ENCODE data around the gene MRPS34. TPM values are rescaled to one million over a fixed set of nuclear protein-coding genes. Genes with fewer than 3 reads are reported as not detected.

Gene MRPS34
- total and polyA plus RNA-seq, 9 of the 15 experiments (the other 6 are each of a cell fraction or from before 2014, with no cell fraction given) = 5.2 to 334 (median 92.8) TPM

DNA sequence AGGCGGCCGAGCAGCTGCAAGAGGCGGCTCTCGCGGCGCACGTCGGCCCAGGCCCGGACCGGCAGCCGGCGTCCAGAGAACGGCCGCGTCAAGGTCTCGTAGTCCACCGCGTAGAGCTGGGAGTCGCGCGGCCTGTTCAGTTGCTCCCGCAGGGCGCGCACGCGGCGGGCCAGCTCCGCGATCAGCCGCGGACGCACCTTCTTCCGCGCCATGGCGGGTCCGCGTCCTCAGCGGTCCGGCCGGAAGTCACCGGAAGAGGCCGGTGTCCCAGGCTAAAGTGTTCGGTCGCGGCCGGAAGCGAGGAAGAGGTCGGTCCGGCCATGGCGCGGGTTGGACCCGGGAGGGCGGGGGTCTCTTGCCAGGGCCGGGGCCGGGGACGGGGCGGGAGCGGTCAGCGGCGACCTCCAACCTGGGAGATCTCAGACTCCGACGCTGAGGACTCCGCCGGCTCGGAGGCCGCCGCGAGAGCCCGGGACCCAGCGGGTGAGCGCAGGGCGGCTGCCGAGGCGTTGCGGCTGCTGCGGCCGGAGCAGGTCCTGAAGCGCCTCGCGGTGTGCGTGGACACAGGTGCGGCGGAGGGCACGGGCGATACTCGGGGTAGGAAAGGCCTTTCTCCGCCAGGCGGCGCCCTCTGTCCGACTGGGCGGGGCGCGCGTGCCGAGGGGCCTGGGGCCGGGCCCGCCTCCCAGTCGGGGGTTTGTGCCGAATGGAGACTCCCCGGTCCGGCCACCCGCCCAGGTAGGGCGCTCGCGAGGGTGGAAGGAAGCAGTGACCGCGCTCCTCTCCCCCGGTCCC, at the start of gene MRPS34 (continued):
- TF ChIP-seq POLR3G (IDR thresholded peaks at IDR 0.05; ENCODE audit: extremely low read depth, insufficient read length, insufficient replicate concordance) (no peak), EHMT2 (IDR thresholded peaks at IDR 0.05) (no peak), ZNF282 (CRISPR knock-in tag; IDR thresholded peaks at IDR 0.05) (0 out of 2 replicates have a peak, but pooled peaks have one; percentile 17), DLX4 (CRISPR knock-in tag; IDR thresholded peaks at IDR 0.05) (no peak), ZC3H4 (CRISPR knock-in tag; IDR thresholded peaks at IDR 0.05; ENCODE audit: borderline replicate concordance) (no peak), TFAP4 (CRISPR knock-in tag; IDR thresholded peaks at IDR 0.05; ENCODE audit: borderline replicate concordance) (peak; percentile 70; the same call in 1 of the 2 replicates), E2F8 (IDR thresholded peaks at IDR 0.05; ENCODE audit: low read depth, partially characterized antibody) (peak; percentile 90)
- TF ChIP-seq, protein P1, sequence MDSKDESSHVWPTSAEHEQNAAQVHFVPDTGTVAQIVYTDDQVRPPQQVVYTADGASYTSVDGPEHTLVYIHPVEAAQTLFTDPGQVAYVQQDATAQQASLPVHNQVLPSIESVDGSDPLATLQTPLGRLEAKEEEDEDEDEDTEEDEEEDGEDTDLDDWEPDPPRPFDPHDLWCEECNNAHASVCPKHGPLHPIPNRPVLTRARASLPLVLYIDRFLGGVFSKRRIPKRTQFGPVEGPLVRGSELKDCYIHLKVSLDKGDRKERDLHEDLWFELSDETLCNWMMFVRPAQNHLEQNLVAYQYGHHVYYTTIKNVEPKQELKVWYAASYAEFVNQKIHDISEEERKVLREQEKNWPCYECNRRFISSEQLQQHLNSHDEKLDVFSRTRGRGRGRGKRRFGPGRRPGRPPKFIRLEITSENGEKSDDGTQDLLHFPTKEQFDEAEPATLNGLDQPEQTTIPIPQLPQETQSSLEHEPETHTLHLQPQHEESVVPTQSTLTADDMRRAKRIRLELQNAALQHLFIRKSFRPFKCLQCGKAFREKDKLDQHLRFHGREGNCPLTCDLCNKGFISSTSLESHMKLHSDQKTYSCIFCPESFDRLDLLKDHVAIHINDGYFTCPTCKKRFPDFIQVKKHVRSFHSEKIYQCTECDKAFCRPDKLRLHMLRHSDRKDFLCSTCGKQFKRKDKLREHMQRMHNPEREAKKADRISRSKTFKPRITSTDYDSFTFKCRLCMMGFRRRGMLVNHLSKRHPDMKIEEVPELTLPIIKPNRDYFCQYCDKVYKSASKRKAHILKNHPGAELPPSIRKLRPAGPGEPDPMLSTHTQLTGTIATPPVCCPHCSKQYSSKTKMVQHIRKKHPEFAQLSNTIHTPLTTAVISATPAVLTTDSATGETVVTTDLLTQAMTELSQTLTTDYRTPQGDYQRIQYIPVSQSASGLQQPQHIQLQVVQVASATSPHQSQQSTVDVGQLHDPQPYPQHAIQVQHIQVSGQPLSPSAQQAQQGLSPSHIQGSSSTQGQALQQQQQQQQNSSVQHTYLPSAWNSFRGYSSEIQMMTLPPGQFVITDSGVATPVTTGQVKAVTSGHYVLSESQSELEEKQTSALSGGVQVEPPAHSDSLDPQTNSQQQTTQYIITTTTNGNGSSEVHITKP (IDR thresholded peaks at IDR 0.05; ENCODE audit: partially characterized antibody) = peak; percentile 14
- TF ChIP-seq, protein P2, sequence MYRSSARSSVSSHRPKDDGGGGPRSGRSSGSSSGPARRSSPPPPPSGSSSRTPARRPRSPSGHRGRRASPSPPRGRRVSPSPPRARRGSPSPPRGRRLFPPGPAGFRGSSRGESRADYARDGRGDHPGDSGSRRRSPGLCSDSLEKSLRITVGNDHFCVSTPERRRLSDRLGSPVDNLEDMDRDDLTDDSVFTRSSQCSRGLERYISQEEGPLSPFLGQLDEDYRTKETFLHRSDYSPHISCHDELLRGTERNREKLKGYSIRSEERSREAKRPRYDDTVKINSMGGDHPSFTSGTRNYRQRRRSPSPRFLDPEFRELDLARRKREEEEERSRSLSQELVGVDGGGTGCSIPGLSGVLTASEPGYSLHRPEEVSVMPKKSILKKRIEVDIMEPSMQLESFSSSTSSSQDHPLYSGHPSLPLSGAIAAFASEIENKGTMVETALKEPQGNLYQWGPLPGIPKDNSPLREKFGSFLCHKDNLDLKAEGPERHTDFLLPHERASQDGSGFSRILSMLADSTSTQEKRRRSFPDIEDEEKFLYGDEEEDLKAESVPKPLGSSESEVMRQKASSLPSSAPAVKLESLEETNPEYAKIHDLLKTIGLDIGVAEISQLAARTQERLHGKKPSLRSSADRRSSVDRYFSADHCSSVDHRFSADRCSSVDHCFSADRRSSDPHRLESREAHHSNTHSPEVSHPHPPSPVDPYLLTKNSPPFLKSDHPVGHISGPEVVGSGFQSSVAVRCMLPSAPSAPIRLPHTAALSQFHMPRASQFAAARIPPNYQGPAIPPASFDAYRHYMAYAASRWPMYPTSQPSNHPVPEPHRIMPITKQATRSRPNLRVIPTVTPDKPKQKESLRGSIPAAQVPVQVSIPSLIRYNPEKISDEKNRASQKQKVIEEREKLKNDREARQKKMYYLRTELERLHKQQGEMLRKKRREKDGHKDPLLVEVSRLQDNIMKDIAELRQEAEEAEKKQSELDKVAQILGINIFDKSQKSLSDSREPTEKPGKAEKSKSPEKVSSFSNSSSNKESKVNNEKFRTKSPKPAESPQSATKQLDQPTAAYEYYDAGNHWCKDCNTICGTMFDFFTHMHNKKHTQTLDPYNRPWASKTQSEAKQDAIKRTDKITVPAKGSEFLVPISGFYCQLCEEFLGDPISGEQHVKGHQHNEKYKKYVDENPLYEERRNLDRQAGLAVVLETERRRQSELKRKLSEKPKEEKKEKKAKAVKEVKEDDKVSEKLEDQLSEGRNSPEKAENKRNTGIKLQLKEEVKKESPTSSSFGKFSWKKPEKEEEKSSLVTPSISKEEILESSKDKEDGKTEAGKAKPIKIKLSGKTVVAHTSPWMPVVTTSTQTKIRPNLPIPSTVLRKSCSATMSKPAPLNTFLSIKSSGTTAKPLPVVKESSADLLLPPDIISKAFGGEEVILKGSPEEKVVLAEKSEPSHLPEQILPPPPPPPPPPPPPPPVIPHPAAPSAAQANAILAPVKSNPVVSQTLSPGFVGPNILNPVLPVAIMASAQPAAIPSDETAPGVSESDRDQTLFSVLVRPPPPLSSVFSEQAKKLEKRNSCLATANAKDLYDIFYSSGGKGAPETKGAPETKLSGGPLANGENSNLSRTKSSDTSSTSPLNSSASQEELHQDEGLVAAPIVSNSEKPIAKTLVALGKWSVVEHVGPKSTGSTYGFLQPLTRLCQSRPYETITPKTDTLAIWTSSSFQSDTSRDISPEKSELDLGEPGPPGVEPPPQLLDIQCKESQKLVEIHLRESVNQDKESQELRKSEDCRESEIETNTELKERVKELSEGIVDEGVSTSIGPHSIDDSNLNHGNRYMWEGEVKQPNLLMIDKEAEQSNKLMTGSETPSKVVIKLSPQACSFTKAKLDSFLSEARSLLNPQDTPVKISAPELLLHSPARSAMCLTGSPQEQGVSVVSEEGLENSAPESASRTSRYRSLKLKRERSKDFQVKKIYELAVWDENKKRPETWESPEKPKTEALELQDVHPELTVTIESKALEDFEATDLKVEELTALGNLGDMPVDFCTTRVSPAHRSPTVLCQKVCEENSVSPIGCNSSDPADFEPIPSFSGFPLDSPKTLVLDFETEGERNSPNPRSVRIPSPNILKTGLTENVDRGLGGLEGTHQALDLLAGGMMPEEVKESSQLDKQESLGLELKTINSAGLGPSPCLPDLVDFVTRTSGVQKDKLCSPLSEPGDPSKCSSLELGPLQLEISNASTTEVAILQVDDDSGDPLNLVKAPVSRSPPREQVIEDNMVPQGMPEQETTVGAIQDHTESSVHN (IDR thresholded peaks at IDR 0.05; ENCODE audit: borderline replicate concordance in 1 of 2, low read depth in 1 of 2) = no peak
